MM.1S (cell line): Measurements from ENCODE around the gene ZBTB12.

Source experiments
- CTCF ChIP-seq: fragments of 300-600 bp; sonication (generic); IDR thresholded peaks from 2 replicates; pipeline ENCODE4 v1.5.1; 2016; ENCODE audit warnings: antibody characterized with exemption, low read length, mixed read lengths
- EZH2 ChIP-seq: fragments of 300-600 bp; sonication (generic); optimal IDR thresholded peaks from 2 replicates; pipeline ENCODE3; 2017; ENCODE audit warnings: low read depth, mild to moderate bottlenecking, antibody characterized with exemption, low read length, mixed read lengths
- EZH2phosphoT487 ChIP-seq: fragments of 300-600 bp; sonication (generic); IDR thresholded peaks from 2 replicates; pipeline ENCODE4 v1.6.1; 2018; ENCODE audit warnings: antibody characterized with exemption, low read length

DNA sequence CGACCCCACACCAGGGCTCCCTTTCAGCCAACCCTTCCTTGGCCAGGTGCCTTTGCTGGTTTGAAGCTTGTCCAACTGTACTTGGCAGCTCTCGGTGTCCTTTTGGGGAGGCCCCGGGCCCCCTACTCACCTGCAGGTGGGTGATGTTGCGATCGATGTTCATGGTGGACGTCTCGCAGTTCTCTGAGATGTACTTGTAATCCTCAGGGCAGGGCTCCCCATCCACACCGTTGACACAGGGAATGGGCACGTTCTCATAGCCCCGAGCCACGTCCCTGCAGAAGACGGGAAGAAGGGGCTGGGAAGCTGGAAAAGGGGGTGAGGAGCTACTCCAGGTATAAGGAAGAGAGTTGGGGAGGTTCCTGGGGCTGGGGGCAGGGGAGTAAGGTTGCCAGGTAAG, 18.2 kb downstream of the ZBTB12 start:
- TF ChIP-seq CTCF (no peak), EZH2 (no peak), EZH2phosphoT487 (no peak)
